ENCODE data around the gene TMEM219. TPM values are rescaled to one million over a fixed set of nuclear protein-coding genes. Genes with fewer than 3 reads are reported as not detected.
A peak's percentile ranks its signal among the peaks of the same experiment; 100 is the strongest.

Gene TMEM219
- total RNA-seq: 10 to 100 TPM; 25.5 to 29.6 TPM
- polyA plus RNA-seq: 10 to 100 TPM; 64.1 to 75.9 TPM

GRCh38 chr16:29961479-29962343 is at the start of gene TMEM219:
Gene TMEM219, plus strand, starts transcription at chr16:29962079. Its CDS starts 1,065 bp downstream, at chr16:29963144.
- H3K27ac ChIP-seq (ENCODE audit: low read depth in 1 of 2, low read length in 2 of 2): peak within 1 kb of the TSS; percentile 65 to 86
- H3K27me3 ChIP-seq (ENCODE audit: control insufficient read depth in 4 of 4, insufficient read depth in 4 of 4, low read length in 3 of 4): no peaks in the 10 kb centered on the region
- peak; percentile 89 for DNase-seq (ENCODE audit: low spot score)
- H3K9ac ChIP-seq (ENCODE audit: low read depth in 1 of 2, low read length in 2 of 2): peak within 1 kb of the TSS; percentile 78 to 90
- TF ChIP-seq CTCF (IDR thresholded peaks at IDR 0.05; ENCODE audit: low read depth, low read length, missing input control) (peak; percentile 49), MAX (IDR thresholded peaks at IDR 0.05) (no peak), GABPA (IDR thresholded peaks at IDR 0.05 in 1 of 2, conservative IDR thresholded peaks at IDR 0.05 in 1 of 2) (peak in 1 of 2 donors; percentile 2), EGR1 (IDR thresholded peaks at IDR 0.05; ENCODE audit: low read depth in 2 of 2) (no peak), TAF1 (conservative IDR thresholded peaks at IDR 0.05) (peak; percentile 64), SP1 (IDR thresholded peaks at IDR 0.05) (no peak), ATF3 (IDR thresholded peaks at IDR 0.05) (no peak), REST (IDR thresholded peaks at IDR 0.05) (no peak), NR2F2 (IDR thresholded peaks at IDR 0.05) (peak; percentile 16), ZBTB33 (IDR thresholded peaks at IDR 0.05) (no peak), YY1 (IDR thresholded peaks at IDR 0.05) (no peak), FOXA2 (IDR thresholded peaks at IDR 0.05) (no peak), RAD21 (IDR thresholded peaks at IDR 0.05) (peak; percentile 19 to 49), HNF4A (conservative IDR thresholded peaks at IDR 0.05) (peak in 1 of 2 donors; percentile 42)
- WGBS: 1% methylated on average over 75 of the region's 75 CpGs
- no peaks in the 10 kb centered on the region for H3K36me3 ChIP-seq (ENCODE audit: control insufficient read depth in 4 of 4, insufficient read depth in 3 of 4, low read depth in 1 of 4, low read length in 3 of 4)
- peaks cover 2 to 22% (median 13%) of the 10 kb centered on the region in 4 donors for H3K4me1 ChIP-seq (ENCODE audit: control insufficient read depth in 4 of 4, insufficient read depth in 4 of 4, low read length in 3 of 4)
- no peaks in the 10 kb centered on the region for H3K9me3 ChIP-seq (ENCODE audit: control insufficient read depth in 4 of 4, low read length in 3 of 4)
- peak within 1 kb of the TSS; percentile 74 to 90 (median 81) for H3K4me3 ChIP-seq (ENCODE audit: low read depth in 1 of 3, low read length in 3 of 3)
